MCF 10A (cell line): Measurements from ENCODE around the gene ITPA. TPM values are rescaled to one million over a fixed set of nuclear protein-coding genes. Genes with fewer than 3 reads are reported as not detected.
A peak's percentile ranks its signal among the peaks of the same experiment; 100 is the strongest.
"Not testable (repeated sequence)": the region's sequence is repeated elsewhere in the genome, so short reads cannot be mapped to it uniquely, and the experiment has no call there.

ENCODE experiments used
- BruUV-seq: library from RNA; stranded (reverse); fragments of 400-500 nt; replicated peaks from 2 replicates; lab custom pipeline; 2021; lab: Mats Ljungman, UMichigan
- CTCF ChIA-PET: fragments of 300-600 bp; sonication (Branson Sonifier 250); formaldehyde crosslinking; extraction: SDS; loops from one replicate; lab custom pipeline; 2021; ENCODE audit warnings: antibody characterized with exemption, inconsistent platforms; lab: Yijun Ruan, JAX
- POLR2A ChIA-PET: fragments of 300-600, 350-650 bp; sonication (Branson Sonifier 250); formaldehyde crosslinking; extraction: SDS; loops from one replicate; lab custom pipeline; 2020; ENCODE audit warnings: antibody characterized with exemption, inconsistent platforms; lab: Yijun Ruan, JAX
- DNase-seq: peaks from one replicate; pipeline ENCODE4 v3.0.0-alpha.2; 2018; ENCODE audit not compliant: unreplicated experiment
- H3K27ac Mint-ChIP-seq: one replicate; pipeline ENCODE4 v1.8.0; 2022; ENCODE audit warnings: mild to moderate bottlenecking, low read depth, mixed read lengths; ENCODE audit not compliant: unreplicated experiment
- H3K27me3 Mint-ChIP-seq: one replicate; pipeline ENCODE4 v1.8.0; 2022; ENCODE audit warnings: mixed read lengths; ENCODE audit not compliant: insufficient read depth, unreplicated experiment
- H3K36me3 Mint-ChIP-seq: one replicate; pipeline ENCODE4 v1.8.0; 2022; ENCODE audit warnings: mild to moderate bottlenecking, moderate library complexity, mixed read lengths; ENCODE audit not compliant: insufficient read depth, unreplicated experiment
- H3K4me1 Mint-ChIP-seq: one replicate; pipeline ENCODE4 v1.8.0; 2022; ENCODE audit warnings: mixed read lengths; ENCODE audit not compliant: insufficient read depth, unreplicated experiment
- H3K4me3 Mint-ChIP-seq: one replicate; pipeline ENCODE4 v1.8.0; 2022; ENCODE audit warnings: mild to moderate bottlenecking, moderate library complexity, mixed read lengths; ENCODE audit not compliant: unreplicated experiment
- H3K9me3 Mint-ChIP-seq: one replicate; pipeline ENCODE4 v1.8.0; 2022; ENCODE audit warnings: mixed read lengths; ENCODE audit not compliant: unreplicated experiment
- CTCF ChIP-seq: fragments of 200-600 bp; IDR thresholded peaks from one replicate; pipeline ENCODE4 v1.8.0; 2022; ENCODE audit warnings: antibody characterized with exemption, mild to moderate bottlenecking; ENCODE audit not compliant: unreplicated experiment
- intact Hi-C: fragments of 100-400 bp; cut with micrococcal nuclease; formaldehyde crosslinking; loops from 2 replicates; pipeline ENCODE4 v1.14.1; 2022
- total RNA-seq: library from RNA; stranded (reverse); gene quantifications from 2 replicates; pipeline ENCODE4 v1.2.3, GENCODE V29; 2022

Gene ITPA
- total RNA-seq, 1 experiment from 2014 or later = 97.1 TPM

- H3K4me1 Mint-ChIP-seq = peaks cover 14% of the 10 kb centered on the region
- H3K27me3 Mint-ChIP-seq = no peaks in the 10 kb centered on the region
- CTCF ChIA-PET = interaction anchor here (0.6 kb wide), 1 partner anchor 39 kb away, joined by 3 read pairs; no protein-coding TSS in a partner anchor
- H3K36me3 Mint-ChIP-seq = peaks cover 4% of the 10 kb centered on the region
- H3K9me3 Mint-ChIP-seq = no peaks in the 10 kb centered on the region
- H3K4me3 Mint-ChIP-seq = no peak overlapping the region
- no peak overlapping the region for H3K27ac Mint-ChIP-seq
- intact Hi-C loops = no loop called here
- no peak for DNase-seq
- POLR2A ChIA-PET = interaction anchor here (2.3 kb wide), 1 partner anchor 23 kb away, joined by 14 read pairs; no protein-coding TSS in a partner anchor
- BruUV-seq = no TSS peak
- TF ChIP-seq CTCF = no peak
Observed at GRCh38 chr20:3180319-3180718, 29.0 kb upstream of the ITPA start.

- Mint-ChIP-seq H3K27me3 (no peaks in the 10 kb centered on the region), H3K36me3 (peaks cover 6% of the 10 kb centered on the region), H3K9me3 (no peaks in the 10 kb centered on the region), H3K27ac (no peak overlapping the region), H3K4me3 (no peak overlapping the region), H3K4me1 (peaks cover 10% of the 10 kb centered on the region)
- no peak for TF ChIP-seq CTCF
- no peak for DNase-seq
- CTCF ChIA-PET = interaction anchor here (0.8 kb wide), 1 partner anchor 128 kb away, joined by 3 read pairs; no protein-coding TSS in a partner anchor
- intact Hi-C loops = no loop called here
- POLR2A ChIA-PET = interaction anchor here (0.7 kb wide), 1 partner anchor 44 kb away, joined by 4 read pairs; no protein-coding TSS in a partner anchor
- no TSS peak for BruUV-seq
Observed at GRCh38 chr20:3181270-3181669, 28.0 kb upstream of the ITPA start.

GRCh38 chr20:3182429-3182828, 26.9 kb upstream of the ITPA start:
- H3K27ac Mint-ChIP-seq, POLR2A ChIA-PET, DNase-seq, H3K4me3 Mint-ChIP-seq, H3K9me3 Mint-ChIP-seq, H3K27me3 Mint-ChIP-seq, intact Hi-C loops, BruUV-seq, H3K4me1 Mint-ChIP-seq, CTCF ChIA-PET: not testable (repeated sequence)
- peaks cover 12% of the 10 kb centered on the region for H3K36me3 Mint-ChIP-seq

GRCh38 chr20:3183896-3184612, 25.2 kb upstream of the ITPA start:
- no TSS peak for BruUV-seq
- intact Hi-C loops = no loop called here
- H3K27ac Mint-ChIP-seq = peak overlapping the region; percentile 14
- CTCF ChIA-PET = interaction anchor here (0.8 to 1.6 kb wide), 4 partner anchors 9 to 131 kb away, joined by 3 to 5 read pairs (median 3); no protein-coding TSS in a partner anchor
- H3K36me3 Mint-ChIP-seq = peaks cover 17% of the 10 kb centered on the region
- H3K9me3 Mint-ChIP-seq = no peaks in the 10 kb centered on the region
- TF ChIP-seq CTCF = no peak
- no peaks in the 10 kb centered on the region for H3K27me3 Mint-ChIP-seq
- no peak for DNase-seq
- H3K4me1 Mint-ChIP-seq = peaks cover 10% of the 10 kb centered on the region
- no peak overlapping the region for H3K4me3 Mint-ChIP-seq
- POLR2A ChIA-PET = interaction anchor here (0.8 to 3.4 kb wide), 10 partner anchors 9 to 242 kb away, joined by 3 to 20 read pairs (median 4); partner anchors contain the start of genes FASTKD5, ITPA, LZTS3 and UBOX5

GRCh38 chr20:3187861-3188260, 21.4 kb upstream of the ITPA start:
- H3K4me1 Mint-ChIP-seq, H3K27me3 Mint-ChIP-seq, H3K4me3 Mint-ChIP-seq, DNase-seq, intact Hi-C loops, BruUV-seq, H3K27ac Mint-ChIP-seq, H3K9me3 Mint-ChIP-seq: not testable (repeated sequence)
- POLR2A ChIA-PET = interaction anchor here (1.0 to 2.2 kb wide), 5 partner anchors 10 to 193 kb away, joined by 3 to 6 read pairs (median 4); partner anchors contain the start of genes FASTKD5 and UBOX5
- CTCF ChIA-PET = interaction anchor here (1.3 kb wide), 1 partner anchor 129 kb away, joined by 3 read pairs; no protein-coding TSS in a partner anchor
- peaks cover 34% of the 10 kb centered on the region for H3K36me3 Mint-ChIP-seq
